ENCODE data around the gene PTX4.

PTX4 gene

DNA sequence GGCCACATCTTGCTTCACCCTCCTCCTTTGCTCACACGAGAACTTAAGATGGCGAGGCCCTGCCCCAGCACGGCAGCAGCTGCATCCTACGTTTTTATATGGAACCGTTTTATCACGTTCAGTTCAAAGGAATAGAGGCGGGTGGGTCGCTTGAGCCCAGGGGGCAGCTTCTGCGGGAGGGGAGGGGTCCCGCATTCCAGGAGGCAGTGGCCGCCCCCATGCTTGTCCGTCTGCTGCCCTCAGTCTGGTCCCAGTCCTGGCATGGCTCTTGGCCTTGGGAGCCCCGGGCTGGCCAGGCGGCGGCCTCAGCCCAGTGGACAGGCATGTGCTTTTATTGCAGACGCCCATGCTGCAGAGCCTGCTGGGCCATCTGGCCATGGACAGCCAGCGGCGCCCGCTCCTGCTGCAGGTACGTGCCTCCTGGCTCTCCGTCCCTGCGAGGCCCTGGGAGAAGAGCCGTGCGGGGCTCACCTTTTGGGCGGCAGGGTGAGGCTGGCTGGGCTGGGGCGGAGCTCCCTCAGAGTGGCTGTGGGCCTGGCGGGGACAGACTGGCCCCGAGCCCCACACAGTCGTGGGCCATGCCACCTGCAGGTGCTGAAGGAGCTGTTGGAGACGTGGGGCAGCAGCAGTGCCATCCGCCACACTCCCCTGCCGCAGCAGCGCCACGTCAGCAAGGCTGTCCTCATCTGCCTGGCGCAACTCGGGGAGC is 11.2 kb upstream of the PTX4 start:
- DNase-seq: no peak

GRCh38 chr16:1498899-1499676 is 10.3 kb upstream of the PTX4 start:
- no peak for DNase-seq

- no peak for DNase-seq
These were observed 8.4 kb upstream of the PTX4 start for GRCh38 chr16:1497014-1497598.

DNA sequence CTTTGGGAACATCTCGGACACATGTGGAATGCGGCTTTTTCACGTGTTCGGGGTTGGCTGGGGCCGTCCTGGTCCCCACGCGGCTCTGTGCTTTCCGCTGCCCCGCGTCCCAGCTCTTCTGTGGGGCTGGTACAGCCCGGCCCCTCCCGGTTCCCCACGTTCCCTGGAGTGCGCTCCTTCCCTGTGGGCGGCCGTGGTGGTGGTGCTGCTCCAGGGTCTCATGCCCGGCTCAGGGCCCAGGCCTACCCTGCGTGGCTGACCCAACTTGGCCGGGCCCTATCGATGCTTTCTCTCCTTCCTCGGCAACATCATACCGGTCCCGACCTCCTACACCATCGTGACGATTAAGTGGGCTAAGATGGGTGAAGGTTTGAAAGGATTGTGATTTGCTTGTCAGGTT is 7.7 kb upstream of the PTX4 start:
- no peak for DNase-seq

DNA sequence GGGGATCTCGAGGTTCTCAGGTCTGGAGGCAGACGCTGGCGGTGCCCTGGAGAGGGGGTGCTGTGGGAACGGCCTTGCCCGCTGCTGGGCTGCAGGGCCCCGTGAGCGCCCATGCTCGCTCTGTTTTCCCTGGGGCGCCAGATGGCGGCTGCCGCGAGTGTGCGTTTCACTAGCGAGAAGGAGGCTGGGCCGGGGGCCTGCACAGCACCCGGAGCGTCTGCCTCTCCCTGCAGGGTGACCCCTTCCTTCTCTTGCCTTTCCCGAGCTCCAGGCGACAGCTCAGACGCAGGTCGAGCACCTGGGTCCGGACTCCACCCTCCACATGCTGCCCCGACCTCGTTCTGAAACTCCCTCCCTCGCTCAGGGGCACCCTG is 7.1 kb upstream of the PTX4 start:
- DNase-seq: no peak

GRCh38 chr16:1495211-1495888 is 6.6 kb upstream of the PTX4 start:
- no peak for DNase-seq

DNA sequence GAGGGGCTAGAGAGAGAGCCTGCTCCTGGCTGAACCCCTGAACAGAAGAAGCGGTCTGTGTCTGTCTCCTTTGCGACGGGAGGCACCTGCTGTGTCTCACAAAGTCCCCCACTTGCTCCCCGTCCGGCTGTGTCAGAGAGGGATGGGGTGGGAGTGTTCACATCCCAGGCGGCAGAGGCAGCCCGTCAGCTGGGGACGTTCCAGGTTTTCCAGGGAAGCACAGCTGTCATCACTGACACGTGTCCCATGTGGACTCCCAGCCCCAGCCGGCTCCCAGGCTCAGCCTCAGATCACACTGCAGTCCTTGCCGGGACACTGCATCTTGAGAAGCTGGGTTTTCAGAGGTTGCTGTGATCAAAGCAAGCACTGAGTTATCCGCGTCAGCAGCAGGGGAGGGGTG is 6.0 kb upstream of the PTX4 start:
- no peak for DNase-seq

DNA sequence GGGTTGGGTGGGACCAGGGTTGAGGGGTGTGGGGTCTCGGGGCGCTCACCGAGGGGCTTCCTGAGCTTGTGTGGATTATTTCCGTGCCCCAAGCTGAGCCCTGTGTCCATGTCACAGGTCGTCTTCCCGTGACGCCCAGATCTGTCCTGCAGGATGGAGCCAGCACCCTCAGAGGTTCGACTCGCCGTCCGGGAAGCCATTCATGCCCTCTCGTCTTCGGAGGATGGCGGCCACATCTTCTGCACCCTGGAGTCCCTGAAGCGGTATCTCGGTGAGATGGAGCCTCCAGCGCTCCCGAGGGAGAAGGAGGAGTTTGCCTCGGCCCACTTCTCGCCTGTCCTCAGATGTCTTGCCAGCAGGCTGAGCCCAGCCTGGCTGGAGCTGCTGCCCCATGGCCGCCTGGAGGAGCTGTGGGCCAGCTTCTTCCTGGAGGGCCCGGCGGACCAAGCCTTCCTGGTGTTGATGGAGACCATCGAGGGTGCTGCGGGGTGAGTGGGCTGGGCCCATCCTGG is 5.4 kb upstream of the PTX4 start:
- DNase-seq: no peak

GRCh38 chr16:1493746-1494094 is 5.0 kb upstream of the PTX4 start:
- DNase-seq: no peak

DNA sequence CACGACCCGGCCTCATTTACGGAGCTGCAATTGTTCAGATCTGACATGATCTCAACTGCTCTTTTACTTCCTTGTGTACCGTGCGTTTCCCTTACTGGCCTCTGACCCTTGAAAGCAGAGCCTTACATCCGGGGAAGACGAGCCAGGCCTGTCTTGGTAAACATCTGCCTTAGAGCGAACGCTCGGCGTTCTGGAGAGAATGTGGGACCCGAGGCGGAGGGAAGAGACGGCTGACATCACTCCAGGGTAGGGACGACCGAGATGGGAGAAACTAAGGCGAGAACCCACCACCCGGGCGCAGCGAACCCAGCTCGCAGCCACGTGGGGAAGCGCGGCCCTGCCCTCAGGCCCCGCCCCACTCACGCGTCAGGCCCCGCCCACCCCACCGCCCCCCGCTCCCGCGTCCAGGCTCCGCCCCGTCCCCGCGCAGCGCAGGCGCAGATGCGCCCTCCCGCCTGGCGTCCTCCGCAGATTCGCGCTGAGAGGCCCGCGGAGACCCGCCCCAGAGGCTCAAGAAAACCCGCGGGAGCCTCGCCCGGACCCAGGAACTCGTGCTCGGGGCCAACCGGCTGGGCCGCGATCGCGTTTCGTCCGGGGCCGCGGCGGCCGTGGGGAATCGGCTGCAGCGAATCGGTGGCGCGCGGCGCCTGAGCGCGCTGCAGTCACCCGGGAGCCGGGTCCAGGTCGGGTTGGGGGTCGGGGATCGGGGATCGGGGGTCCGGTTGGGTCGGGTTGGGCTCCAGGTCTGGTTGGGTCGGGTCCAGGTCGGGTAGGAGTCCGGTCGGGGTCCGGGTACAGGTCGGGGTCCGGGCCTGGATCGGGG is 4.4 kb upstream of the PTX4 start, which contains the start of gene TELO2:
Gene TELO2, plus strand, starts transcription at position 438 of the 823 bp plus-strand sequence. CDS start 922 bp downstream, outside the sequence.
- DNase-seq: peak; percentile 80 to 92

DNA sequence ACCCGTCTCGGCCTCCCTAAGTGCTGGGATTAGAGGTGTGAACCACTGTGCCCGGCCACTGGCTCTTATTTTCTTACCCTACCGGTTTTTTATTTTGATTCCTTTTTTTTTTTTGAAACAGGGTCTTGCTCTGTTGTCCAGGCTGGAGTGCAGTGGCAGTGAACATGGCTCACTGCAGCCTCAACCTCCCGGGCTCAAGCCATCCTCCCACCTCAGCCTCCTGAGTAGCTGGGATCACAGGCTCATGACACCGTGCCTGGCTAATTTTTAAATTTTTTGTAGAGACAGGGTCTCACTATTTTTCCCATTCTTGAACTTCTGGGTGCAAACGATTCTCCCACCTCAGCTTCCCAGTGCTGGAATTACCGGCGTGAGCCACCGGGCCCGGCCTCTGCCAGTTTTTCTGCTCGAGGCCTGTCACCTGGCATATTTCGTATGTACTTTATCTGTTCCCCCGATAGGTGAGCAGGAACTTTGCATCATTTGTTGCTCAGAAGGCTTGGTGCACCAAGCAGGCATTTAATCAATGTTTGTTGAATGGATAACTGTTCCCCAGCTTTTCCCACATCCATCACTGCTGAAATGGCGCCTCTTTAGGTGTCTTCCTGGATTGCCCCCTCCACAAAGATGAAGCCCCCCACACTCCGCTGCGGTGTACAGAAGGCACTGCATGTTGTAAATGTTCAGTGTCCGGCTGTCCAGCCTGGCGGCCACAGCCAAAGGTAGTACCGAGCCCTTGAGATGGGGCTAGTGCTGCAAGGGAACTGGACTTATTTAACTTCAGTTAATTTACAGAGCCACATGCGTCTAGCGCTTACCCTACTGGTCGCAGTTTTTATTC is 3.6 kb upstream of the PTX4 start:
- DNase-seq: no peak

GRCh38 chr16:1491327-1491726 is 2.6 kb upstream of the PTX4 start:
- no peak for DNase-seq

DNA sequence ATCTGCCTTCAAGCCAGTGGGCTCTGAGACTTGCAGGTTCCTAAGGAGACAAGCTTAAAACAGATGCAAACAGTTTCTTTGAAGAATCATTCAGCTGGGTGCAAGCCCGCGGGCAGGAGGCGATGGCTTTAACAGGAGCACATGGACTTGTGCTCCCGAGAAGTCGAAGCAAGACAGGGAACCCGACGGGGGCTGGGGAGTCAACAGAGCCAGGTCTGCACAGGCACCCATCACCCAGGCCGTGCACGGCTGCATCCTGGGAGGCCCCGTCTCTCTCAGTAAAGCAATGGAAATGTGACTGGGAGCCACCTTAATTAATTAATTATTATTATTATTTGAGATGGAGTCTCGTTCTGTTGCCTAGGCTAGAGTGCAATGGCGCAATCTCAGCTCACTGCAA is 333 bp upstream of the PTX4 start:
- no peak for DNase-seq

GRCh38 chr16:1488054-1488601 is 616 bp downstream of the PTX4 start:
- no peak for DNase-seq

- no peak for DNase-seq
These were observed 1.2 kb downstream of the PTX4 start for GRCh38 chr16:1487395-1488053.

DNA sequence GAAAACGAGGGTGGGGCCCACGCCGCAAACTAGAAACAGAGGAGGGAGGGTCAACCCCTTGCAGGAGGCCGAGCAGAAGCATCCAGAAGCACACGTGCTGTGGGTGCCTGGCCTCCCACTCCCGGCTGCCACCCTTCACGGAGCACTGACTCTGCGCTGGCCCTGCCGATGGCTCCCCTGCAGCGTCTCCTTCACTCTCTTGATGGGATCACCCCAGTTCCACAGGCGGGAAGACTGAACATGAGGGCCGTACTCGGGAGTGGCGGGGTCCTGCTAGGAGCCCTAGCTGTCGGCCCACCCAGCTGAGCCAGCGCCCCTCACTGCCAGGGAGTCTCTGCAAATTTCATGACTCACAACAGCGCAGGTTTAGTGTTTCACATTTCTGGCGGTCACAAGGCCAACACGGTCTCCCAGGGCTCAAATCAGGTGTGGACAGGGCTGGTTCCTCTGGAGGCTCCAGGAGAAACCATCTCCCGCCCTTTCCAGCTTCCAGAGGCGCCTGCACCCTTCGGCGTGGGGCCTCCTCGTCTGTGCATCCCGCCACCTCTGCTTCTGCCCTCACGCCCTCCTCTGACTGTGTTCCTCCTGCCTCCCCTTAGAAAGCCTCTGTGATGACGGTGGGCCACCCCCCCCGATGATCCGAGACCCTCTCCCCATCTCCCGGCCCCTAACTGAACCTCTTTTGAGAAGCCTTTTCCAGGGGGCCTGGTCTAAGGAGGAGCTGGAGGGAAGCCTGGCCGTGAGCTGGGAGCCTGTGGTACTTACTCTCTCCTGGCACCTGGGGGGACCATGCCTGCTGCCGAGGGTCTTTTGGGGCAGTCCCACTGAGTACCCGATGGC is 2.0 kb downstream of the PTX4 start:
- DNase-seq: no peak

DNA sequence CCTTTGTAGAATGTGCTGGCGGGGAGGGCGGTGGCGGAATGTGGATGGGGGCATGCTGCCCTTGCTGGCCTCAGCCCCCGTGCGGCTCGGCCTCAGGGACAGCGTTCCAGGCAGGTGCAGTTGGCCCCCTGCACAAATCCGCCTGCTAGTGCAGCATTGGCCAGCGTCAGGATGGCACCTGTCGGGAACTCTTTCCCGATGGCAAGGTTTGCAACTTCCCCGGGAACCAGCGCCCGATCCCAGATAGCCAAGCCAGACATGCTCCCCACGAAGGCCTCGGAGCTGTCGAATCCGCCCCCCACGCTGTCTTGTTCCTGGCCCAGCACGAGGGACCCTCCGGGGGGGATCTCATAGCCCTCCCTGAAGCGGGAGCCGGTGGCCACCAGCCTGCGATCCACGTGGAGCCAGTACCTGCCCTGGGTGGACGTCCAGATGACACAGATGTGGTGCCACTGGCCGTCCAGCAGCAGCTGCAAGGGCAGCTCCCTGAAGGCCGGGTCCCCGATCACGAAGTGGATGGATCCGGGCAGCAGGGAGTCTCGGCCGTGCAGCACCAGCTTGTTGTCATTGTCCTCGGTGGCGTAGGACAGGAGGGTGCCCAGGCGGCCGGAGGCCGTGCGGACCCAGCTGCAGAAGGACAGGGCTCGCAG is 2.8 kb downstream of the PTX4 start:
- no peak for DNase-seq

- DNase-seq: no peak
These were observed 6.6 kb downstream of the PTX4 start for GRCh38 chr16:1481906-1482835.

Data from CD4-positive, alpha-beta T cell treated with Interferon alpha-2 for 1 hour (primary cell).